ENCODE results near the gene UTF1.

GRCh38 chr10:133215586-133215985 is 14.4 kb upstream of the UTF1 start:
- TF ChIP-seq CTCF (IDR thresholded peaks at IDR 0.05) (no peak), POLR2AphosphoS5 (IDR thresholded peaks at IDR 0.05; ENCODE audit: insufficient read depth in 1 of 2, low read depth in 1 of 2) (no peak)

Data from vagina (tissue), 2 donors.